GM21447 (cell line): ENCODE measurements around the gene MAD1L1.

Source experiments
- ATAC-seq: cut with Tn5 transposase; IDR thresholded peaks from one replicate; pipeline ENCODE4 v1.9.1; 2021; ENCODE audit not compliant: unreplicated experiment

The MAD1L1 gene

DNA sequence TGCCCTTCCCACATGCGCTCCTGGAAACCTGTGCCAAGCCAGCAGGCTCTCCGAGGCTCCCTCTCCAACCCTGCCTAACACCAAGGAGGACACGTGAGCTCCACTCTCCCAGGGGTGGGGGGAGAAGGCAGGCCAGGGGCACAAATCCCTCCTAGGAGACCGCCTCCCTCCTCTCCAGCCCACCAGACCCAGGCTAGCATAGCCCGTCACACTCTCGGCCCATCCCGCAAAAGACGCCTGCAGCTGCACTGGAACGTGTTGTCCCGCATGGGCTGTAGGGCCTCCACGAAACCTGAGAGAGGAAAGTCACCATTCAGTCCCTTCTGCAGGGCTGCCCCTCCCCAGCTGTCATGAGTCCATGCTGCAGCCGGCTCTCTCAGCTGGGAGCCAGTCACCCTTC lies 126.3 kb downstream of the MAD1L1 start:
- ATAC-seq: no peak

DNA sequence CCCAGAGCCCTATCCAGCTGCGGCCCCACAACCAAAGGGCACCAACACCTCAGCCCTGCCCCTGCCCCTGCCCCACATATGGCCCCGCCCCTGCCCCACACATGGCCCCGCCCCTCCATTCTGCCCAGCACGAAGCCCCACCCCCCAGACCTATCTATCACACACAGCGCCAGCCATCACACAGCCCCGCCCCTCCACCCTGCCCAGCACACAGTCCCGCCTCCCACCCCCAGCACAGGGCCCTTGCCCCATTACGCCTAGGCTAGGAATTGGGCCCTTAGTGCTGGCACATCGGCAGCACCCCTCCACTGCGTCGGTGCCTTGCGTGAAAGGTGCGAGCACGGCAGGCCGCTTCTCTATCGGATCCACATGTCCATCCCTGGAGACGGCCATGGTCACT lies 126.8 kb downstream of the MAD1L1 start:
- no peak for ATAC-seq

DNA sequence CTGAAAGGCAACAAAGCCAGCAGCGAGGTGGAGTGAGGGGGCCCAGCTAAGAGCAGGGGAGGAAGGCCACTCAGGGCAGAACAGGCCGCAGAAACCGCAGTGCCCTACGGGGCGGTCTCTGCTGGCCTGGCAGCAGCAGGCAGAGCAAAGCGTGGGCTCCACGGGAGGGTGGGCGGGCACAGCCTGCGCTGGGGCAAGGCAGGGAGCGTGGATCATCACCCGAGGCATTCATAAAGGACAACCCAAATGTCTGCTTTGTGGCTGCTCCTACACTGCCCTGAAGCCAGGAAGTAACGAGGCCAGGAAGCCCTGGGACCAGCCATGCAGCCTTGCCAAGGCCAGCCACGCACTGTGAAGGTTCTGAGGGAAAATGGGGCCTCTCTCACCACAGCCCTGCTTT lies 127.5 kb downstream of the MAD1L1 start:
- ATAC-seq: no peak

DNA sequence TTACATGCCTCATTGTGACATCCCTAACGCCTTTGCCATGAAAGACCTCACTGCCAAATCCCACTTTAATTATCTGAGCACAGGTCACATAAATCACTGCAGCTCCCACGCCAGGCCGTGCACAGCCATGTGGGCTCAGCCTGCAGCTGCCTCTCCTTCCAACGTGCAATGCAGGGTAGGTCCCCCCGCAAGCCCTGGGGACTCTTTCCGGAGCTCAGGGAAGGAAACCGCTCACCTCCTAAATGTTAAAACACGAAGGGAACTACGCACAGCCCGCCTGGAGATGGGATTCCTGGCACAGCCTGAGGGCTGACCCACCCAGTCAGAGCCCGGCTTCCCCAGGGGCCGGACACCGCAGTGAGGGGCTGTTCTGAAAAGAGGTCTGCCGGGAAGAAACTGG lies 128.0 kb downstream of the MAD1L1 start:
- no peak for ATAC-seq

DNA sequence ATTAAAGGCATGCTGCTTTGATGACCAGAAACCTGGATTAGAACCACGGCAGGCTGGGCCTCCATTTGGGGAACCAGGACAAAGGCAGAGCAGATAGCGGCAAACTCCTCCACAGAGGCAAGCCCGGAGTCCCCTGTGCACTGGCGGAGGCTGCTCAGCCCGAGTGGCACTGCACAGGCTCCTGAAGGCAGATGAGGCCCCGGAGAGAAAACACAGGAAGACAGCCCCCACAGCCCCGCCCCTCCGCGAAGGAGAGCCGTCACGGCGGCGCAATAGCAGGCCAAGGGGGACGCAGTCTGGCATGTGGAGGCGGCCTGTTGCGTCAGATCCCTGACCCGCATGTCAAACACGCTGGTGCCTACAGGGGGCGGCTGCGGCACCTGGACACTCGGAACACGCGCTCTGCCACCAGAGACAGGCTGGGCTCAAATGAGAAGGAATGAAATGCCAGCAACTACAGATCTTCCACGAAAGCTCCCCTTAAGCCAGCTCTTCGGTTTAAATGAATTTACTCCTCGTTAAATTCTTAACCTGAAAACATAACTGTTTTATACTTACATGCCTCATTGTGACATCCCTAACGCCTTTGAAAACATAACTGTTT lies 128.5 kb downstream of the MAD1L1 start:
- ATAC-seq: no peak

DNA sequence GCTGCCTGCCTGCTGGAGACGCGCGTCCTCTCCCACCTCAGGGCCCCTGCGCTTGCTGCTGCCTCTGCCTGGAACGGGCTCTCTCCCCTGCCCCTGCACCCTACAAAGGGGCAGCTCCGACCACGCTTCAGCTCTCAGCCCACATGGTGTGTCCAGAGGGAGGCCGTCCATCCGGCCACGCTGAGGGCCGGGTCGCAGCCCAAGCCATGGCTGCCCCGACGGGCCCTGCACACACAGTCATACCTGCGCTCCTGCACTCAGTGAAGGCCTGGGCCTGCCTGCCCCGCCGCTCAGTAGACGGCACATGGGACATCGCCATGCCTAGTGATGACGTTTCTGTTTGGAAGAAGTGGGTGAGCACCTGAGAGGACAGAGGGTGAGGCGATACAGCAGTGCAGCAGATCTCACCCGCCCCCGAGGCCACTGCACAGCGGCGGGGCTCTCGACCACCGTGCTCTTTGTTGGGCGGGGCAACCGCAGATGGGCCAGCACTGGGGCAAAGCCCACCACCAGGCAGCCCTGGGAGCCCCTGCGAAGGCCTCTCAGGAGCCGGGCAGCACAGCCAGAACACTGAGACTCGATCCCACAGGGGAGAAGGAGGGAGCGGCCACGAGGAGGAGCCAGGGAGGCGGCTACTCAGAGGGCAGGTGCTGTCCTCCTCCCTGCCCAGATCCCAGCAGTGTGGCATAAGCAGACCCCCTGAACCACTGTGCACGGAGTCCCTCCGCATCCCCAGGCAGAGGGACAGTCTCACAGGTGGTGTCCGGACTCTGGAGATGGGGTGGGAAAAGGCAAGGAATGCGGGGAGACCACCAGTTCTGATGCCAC lies 129.5 kb downstream of the MAD1L1 start:
- ATAC-seq: no peak

DNA sequence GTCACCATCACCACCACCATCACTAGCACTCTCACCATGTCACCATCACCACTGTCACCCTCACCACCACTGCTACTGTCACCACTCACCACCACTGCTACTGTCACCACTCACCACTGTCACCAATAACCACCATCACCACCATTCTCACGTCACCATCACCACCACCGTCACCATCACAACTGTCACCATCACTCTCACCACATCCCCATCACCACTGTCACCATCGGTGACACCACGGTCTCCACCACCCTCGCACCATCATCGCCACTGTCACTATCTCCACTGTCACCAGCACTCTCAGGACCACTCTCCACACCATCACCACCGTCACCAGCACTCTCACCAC lies 130.4 kb downstream of the MAD1L1 start:
- ATAC-seq: no peak

DNA sequence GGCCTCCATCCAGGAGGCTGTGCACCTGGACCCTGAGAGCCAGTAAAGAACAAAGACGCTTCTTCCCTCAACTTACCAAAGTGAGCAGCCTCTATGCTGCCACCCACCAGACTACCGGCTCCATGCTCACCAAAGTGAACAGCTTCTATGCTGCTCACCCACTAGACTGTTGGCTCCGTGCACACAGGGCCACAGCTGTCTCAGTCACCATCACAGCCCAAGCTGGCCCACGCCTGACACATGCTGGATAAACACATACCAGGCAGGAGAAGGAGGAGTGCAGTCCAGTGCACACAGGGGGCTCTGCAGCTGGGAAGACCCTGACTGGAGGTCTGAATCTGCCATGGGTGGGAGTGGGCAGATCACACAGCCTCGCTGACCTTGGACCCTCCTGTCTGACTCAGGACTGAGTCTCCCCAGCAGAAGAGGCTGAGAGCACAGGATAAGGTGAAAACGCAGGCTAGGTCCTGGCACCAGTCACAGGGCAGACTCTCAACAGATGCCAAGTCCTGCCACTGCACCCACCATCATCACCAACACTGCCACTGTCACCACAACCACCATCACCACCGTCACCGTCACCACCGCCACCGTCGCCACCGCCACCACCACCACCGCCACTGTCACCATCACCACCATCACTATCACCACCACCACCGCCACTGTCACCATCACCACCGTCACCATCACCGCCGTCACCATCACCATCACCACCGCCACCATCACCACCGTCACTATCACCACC lies 130.9 kb downstream of the MAD1L1 start:
- no peak for ATAC-seq

DNA sequence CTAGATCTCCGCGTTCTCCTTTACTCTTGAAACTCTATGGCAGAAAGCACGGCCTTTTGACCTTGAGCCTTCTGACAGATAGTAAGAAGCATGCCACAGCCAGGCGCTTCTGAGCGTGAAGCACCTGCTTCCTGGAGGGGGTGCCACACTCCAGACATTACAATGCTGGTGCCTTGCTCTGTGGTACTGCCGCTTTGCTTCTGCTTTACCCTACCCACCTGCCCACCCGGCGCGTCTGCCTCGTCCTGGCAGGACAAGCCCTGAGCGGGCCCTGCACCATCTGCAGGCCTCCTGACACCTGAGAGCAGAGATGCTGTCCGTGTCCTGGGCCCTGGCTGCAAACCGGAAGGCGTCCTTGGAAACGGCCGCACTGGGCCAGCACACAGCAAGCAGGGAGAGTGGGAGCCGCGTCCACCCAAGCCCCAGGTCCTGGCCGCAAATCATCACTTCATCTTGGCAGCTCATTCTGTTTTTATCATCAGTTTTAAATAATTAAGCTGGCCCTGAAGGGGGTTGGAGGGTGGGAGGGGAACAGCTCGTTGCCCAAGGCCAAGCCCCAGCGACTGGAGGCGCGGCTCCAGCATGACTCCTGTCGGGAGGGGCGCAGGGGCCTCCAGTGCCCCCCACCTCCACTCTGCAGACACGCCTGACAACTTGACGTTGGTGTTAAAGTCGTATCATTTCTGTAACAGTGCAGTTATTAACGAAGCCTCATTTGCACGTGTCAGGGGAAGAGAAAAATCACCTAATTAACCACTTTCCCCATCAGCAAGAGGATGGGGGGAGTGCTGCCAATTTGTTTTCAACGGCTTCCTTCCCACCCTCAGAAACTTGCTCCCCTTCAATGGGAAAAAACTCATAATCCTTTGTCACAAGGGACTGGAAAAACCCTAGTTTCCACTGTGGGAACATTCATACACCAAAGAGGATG lies 132.2 kb downstream of the MAD1L1 start:
- ATAC-seq: peak; percentile 69

DNA sequence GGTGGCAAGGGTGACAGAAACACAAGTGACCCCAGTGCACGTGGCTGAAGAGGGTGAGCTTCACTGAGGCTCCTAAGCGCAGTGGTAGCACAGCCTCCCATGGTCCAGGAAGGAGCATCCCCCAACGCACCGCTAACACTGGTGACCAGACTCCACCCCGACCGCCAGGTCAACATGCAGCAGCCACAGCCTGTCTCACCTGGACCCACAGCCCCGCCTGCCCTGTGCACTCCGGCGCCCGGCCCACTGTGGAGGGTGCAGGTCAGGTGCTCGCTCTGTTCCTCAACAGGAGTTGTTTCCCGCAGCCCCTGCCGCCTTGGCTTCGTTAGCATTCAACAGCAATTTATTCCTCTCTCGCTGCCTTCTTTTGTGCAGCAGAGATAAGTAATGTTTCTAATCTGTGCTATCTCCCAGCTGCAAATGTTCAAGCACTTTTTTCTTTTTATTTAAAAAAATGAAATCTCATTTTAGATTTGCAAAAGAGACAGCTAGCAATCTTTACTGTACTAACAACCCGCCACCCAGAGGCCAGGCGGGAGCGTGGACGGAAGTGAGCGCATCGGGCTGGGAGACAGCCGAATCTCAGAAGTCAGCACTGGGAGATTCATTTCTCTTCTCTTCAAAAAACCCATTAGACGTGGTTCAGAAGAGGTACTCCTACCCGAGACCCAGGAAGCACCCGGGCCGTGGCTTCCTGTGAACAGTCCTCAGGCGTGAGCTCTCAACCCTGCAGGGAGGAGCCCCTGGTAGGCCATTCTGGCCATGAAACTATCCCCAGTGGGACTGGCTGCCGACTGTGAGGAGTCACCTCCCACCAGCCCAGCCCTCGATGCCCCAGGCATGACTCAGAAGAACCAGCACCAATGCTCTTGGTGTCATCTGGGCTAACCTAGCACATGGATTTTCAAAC lies 133.4 kb downstream of the MAD1L1 start:
- no peak for ATAC-seq

DNA sequence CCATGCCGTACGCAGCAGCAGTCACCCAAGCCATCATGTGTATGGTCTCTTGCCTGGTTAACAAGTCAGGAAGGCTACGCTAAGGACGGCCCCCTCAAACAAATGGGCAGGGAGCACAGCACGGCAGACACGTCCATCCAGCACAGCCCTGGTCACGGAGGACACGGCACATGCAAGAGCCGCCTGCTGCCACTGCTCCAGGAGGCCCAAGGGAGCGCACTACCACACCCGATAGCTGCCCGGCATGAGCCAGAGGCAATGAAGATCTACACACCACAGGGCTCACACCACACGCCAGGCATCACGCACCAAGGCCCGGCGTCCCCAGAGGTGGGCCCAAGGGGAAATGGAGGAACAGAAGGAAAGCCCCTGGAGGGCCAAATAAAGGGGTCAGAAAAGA lies 134.2 kb downstream of the MAD1L1 start:
- no peak for ATAC-seq

DNA sequence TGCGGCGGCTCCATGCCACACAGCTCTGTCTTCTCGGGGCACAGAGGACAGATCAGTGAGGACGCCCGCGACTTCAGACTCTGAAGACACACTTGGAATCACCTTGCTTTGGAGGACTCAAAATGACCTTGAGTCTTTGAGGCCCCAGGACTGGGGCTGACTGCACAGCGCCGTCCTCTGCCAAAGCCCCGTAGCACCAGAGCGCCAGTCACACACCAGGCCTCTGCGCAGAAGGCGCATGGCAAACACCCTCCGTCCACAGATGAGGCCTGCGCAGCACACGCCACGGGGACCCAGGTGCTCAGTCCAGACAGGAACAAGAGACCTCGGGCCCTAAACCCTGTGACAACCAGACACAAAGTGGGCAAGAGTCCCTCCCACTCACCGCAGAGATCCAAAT lies 134.7 kb downstream of the MAD1L1 start:
- no peak for ATAC-seq

DNA sequence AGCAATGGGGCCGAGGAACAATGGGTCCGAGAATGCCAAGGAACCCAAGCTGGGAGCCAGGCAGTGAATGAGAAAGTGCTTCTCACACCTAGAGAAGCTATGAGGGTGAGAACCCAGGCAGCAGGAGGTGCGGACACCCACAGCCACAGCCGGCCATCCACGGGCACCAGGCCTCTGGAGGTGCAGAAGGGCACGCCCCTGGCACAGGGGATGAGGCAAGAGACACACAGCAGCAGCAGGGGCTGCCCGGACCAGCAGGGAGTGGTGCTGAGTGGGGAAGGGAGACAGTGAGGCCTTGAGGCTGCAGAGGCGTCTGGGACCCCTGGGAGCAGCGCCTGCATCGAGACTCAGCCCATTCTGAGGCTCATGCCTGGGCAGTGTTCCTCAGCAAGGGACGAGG lies 135.3 kb downstream of the MAD1L1 start:
- ATAC-seq: no peak

DNA sequence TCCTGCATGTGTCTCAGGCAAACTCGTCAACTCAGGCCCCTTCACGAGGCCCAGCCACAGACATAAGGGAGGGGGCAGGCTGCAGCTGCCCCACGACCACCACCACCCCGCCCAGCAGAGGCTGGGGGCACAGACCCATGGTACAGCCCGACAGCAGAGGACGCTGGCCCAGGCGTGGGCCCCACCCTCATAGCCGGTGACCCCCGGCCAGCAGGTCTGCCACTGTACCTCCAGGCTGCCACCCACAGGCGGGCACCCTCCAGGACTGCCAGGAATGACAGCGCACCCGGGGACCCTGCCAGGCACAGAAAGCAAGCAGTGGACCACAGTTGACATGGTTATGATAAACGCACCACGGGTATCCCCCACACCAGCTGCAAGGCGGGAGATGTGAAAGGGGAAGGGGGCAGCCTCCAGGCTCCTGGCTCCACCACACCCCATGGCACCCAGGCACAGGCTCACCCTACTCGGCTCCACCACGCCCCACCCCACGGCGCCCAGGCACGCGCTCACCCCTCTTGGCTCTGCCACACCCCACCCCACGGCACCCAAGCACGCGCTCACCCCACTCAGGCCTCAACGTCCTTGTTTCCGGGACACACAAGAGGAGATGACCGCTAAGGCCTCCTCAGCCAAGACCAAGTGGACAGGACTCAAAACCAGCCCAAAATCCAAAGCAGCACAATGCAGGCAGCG lies 135.9 kb downstream of the MAD1L1 start:
- ATAC-seq: no peak

DNA sequence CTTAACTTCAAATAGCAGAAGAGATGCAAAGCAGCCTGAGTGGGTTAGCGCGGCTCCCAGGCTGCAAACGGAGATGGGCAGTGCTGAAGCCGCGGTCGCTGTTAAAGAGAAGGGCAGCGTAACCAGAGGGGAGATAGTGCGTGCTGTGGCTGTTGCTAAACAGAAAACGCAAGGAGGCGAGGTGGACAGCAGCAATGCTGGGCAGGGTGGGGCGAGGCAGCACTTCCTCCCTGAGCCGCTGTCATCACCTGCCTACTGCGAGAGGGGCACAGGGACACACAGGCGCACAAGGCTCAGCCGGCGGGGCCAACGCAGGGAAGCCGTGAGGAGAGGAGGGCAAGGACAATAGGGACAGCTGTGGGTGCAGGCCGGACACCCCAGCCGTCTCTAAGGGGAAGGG lies 137.3 kb downstream of the MAD1L1 start:
- no peak for ATAC-seq

DNA sequence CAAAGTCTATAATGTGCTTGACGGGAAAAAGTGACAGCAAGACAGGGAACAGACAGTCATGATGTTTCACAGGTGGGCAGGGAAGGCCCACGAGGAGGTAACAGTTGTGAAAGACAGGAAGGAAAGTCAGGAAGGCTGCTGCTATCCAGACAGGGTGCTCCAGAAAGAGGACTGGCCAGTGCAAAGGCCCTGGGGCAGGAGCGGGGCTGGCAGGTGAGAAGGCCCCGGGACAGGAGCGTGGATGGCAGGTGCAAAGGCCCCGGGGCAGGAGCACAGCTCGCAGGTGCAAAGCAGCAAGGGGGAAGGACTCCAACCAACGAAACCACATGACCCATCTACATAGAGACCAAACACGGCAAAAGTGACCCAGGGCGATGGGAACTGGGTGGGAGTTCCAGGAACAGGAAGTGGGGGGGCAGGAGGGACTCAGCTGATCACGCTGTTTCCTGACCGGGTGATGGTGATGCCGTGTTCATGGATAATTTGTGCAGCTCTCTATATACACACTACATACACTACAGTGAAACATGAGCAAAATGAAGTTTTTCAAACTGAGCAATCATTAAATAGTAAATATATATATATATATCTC lies 138.2 kb downstream of the MAD1L1 start:
- no peak for ATAC-seq

DNA sequence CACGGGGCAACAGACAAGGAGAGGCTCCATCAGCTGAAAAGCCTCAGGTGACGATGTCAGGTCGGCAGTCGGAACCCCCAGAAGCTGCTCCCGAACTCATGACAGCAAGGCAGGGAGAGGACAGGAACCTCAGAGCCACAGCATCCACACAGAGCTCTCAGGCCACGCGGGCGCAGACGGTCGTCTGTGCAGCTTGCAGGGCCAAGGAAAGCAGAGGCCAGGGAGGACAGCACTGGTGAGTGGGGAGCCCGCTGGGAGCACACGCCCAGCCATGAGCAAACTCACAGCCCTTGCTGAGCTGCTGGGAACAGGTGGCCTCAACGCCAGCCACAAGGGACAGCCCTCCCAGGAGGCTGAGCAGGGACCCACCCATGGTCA lies 138.9 kb downstream of the MAD1L1 start:
- no peak for ATAC-seq

DNA sequence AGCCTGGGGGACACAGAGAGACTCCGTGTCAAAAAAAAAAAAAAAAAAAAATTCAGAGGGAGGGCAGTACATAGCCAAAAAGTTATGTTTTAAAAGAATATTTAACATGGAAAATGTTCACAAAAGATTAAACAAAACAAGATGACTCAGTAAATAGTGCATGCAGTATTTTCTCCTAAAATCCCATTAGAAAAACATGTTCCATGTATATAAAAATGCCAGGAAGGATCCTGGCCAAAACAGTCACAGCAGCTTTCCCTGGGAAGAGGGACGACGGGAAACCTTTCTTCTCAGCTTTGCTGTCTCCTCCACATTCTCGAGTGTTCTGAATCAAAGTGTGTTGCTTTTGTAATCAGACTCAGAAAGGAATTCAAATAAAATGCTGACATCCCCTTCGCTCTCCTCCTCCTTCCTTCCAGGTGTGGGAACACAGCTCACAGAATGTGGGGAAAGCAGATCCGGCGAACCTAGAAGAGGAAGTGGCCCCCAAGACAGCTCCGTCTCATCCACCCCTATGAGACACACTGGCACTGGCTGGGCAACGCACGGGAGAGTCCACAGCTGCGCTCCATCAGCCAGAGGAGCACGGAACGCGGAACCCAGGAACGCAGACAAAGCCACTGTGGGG lies 139.4 kb downstream of the MAD1L1 start:
- no peak for ATAC-seq

DNA sequence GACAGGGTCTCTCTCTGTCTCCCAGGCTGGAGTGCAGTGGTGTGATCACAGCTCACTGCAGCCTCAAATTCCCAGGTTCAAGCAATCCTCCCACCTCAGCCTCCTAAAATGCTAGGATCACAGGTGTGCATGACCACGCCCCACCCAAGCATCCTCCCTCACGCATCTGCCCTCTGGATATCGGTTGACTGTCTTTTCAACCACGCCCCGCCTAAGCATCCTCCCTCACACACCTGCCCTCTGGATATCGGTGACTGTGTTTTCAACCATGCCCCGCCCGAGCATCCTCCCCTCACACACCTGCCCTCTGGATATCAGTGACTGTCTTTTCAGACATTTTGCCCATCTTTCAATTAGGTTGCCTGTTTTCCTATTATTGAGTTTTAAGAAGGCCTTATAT lies 140.5 kb downstream of the MAD1L1 start:
- ATAC-seq: no peak
